ENCODE data around the gene KRTAP10-9. TPM values are rescaled to one million over a fixed set of nuclear protein-coding genes. Genes with fewer than 3 reads are reported as not detected.
"Not testable (repeated sequence)": the region's sequence is repeated elsewhere in the genome, so short reads cannot be mapped to it uniquely, and the experiment has no call there.

KRTAP10-9 gene
- total RNA-seq, 4 donors from 2014 or later: not detected

- no peak overlapping the region for H3K27ac ChIP-seq
- H3K9me3 ChIP-seq: no peaks in the 10 kb centered on the region
- DNase-seq: peak in 1 of 3 donors; percentile 6
- H3K36me3 ChIP-seq: no peaks in the 10 kb centered on the region
- H3K27me3 ChIP-seq: no peaks in the 10 kb centered on the region
- no peaks in the 10 kb centered on the region for H3K4me1 ChIP-seq
- TF ChIP-seq, protein P1, sequence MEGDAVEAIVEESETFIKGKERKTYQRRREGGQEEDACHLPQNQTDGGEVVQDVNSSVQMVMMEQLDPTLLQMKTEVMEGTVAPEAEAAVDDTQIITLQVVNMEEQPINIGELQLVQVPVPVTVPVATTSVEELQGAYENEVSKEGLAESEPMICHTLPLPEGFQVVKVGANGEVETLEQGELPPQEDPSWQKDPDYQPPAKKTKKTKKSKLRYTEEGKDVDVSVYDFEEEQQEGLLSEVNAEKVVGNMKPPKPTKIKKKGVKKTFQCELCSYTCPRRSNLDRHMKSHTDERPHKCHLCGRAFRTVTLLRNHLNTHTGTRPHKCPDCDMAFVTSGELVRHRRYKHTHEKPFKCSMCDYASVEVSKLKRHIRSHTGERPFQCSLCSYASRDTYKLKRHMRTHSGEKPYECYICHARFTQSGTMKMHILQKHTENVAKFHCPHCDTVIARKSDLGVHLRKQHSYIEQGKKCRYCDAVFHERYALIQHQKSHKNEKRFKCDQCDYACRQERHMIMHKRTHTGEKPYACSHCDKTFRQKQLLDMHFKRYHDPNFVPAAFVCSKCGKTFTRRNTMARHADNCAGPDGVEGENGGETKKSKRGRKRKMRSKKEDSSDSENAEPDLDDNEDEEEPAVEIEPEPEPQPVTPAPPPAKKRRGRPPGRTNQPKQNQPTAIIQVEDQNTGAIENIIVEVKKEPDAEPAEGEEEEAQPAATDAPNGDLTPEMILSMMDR (IDR thresholded peaks at IDR 0.05): no peak
- TF ChIP-seq POLR2A (IDR thresholded peaks at IDR 0.05): no peak
- H3K4me3 ChIP-seq: no peak overlapping the region
Measured at GRCh38 chr21:44639331-44639655, 12.4 kb downstream of the KRTAP10-9 start.

DNA sequence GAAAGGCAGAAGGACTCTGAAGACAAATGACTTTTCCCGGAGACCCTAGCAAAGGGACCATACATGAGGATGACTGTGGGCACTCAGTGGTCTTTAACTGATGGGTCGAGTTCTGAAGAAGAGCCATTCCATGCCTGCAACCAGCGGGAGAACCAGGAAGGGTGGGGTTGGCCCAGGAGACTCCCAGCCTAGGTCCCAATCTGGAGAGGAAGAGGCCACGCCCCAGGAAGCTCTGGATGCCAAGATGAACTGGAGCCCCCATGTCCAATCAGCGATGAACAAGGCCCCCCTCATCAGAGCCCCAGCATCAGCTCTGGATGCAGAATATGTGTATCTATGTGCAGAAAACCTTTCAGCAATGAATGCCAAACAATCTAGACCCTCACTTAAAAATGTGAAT, 13.9 kb downstream of the KRTAP10-9 start:
- H3K27ac ChIP-seq: no peak overlapping the region
- TF ChIP-seq POLR2A (IDR thresholded peaks at IDR 0.05): no peak
- TF ChIP-seq, protein P1 (IDR thresholded peaks at IDR 0.05): no peak
- DNase-seq: no peak

GRCh38 chr21:44643741-44644310, 16.9 kb downstream of the KRTAP10-9 start:
- H3K9me3 ChIP-seq: peaks cover 0 to 5% (median 0%) of the 10 kb centered on the region in 4 donors
- no peaks in the 10 kb centered on the region for H3K4me1 ChIP-seq
- H3K27ac ChIP-seq: no peak overlapping the region
- no peaks in the 10 kb centered on the region for H3K36me3 ChIP-seq
- H3K27me3 ChIP-seq: no peaks in the 10 kb centered on the region
- TF ChIP-seq, protein P1 (IDR thresholded peaks at IDR 0.05): no peak
- TF ChIP-seq POLR2A (IDR thresholded peaks at IDR 0.05): no peak
- peak in 1 of 3 donors; percentile 8 for DNase-seq
- no peak overlapping the region for H3K4me3 ChIP-seq

More for the DNA sequence above, 13.9 kb downstream of the KRTAP10-9 start:
- H3K36me3 ChIP-seq: no peaks in the 10 kb centered on the region
- no peaks in the 10 kb centered on the region for H3K4me1 ChIP-seq
- H3K27me3 ChIP-seq: no peaks in the 10 kb centered on the region
- no peak overlapping the region for H3K4me3 ChIP-seq
- peaks cover 0 to 5% (median 0%) of the 10 kb centered on the region in 4 donors for H3K9me3 ChIP-seq

- Histone ChIP-seq H3K36me3 (no peaks in the 10 kb centered on the region), H3K27ac (no peak overlapping the region), H3K4me1 (no peaks in the 10 kb centered on the region), H3K4me3 (no peak overlapping the region), H3K9me3 (peaks cover 0 to 5% (median 0%) of the 10 kb centered on the region in 4 donors), H3K27me3 (no peaks in the 10 kb centered on the region)
- no peak for TF ChIP-seq POLR2A (IDR thresholded peaks at IDR 0.05)
- TF ChIP-seq, protein P1 (IDR thresholded peaks at IDR 0.05): no peak
- DNase-seq: no peak
Measured at GRCh38 chr21:44644878-44645277, 18.0 kb downstream of the KRTAP10-9 start.

DNA sequence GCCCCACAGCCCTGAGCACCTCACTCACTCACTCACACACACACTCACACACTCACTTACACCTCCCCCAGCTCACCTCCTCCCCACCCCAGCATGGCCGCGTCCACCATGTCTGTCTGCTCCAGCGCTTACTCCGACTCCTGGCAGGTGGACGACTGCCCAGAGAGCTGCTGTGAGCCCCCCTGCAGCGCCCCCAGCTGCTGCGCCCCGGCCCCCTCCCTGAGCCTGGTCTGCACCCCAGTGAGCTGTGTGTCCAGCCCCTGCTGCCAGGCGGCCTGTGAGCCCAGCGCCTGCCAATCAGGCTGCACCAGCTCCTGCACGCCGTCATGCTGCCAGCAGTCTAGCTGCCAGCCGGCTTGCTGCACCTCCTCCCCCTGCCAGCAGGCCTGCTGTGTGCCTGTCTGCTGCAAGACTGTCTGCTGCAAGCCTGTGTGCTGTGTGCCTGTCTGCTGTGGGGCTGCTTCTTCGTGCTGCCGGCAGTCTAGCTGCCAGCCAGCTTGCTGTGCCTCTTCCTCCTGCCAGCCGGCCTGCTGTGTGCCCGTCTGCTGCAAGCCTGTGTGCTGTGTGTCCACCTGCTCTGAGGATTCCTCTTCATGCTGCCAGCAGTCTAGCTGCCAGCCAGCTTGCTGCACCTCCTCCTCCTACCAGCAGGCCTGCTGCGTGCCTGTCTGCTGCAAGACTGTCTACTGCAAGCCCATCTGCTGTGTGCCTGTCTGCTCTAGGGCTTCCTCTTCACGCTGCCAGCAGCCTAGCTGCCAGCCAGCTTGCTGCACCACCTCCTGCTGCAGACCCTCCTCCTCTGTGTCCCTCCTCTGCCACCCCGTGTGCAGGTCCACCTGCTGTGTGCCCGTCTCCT, 19.7 kb downstream of the KRTAP10-9 start, which contains the start of gene KRTAP10-11:
Gene KRTAP10-11 (plus strand): TSS at position 49 of the 856 bp plus-strand sequence. CDS start 45 bp downstream, at position 94.
- peak in 2 of 3 donors; percentile 9 to 31 for DNase-seq
- H3K4me1 ChIP-seq, H3K9me3 ChIP-seq, H3K27ac ChIP-seq, H3K4me3 ChIP-seq, H3K27me3 ChIP-seq, H3K36me3 ChIP-seq: not testable (repeated sequence)

DNA sequence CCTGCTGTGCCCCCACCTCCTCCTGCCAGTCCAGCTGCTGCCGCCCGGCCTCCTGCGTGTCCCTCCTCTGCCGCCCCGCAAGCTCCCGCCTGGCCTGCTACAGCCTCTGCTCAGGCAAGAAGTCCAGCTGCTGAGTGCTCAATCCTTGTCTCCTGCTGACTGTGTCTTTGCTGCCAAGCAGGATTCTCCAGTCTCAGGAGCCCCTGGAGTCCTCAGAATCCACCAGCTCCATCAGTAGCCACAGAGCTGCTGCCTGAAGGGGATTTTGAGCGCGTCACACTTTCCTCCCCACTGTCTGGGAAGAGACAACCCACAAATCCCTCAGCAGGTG, 20.3 kb downstream of the KRTAP10-9 start:
- Histone ChIP-seq H3K27me3 (no peaks in the 10 kb centered on the region), H3K4me3 (no peak overlapping the region), H3K4me1 (no peaks in the 10 kb centered on the region), H3K9me3 (peaks cover 0 to 5% (median 0%) of the 10 kb centered on the region in 4 donors), H3K27ac (no peak overlapping the region), H3K36me3 (no peaks in the 10 kb centered on the region)
- peak in 1 of 3 donors; percentile 3 for DNase-seq
- TF ChIP-seq, protein P1 (IDR thresholded peaks at IDR 0.05): no peak
- no peak for TF ChIP-seq POLR2A (IDR thresholded peaks at IDR 0.05)

Measured in Peyer's patch (tissue), 4 donors.